H1 (cell line): ENCODE measurements around the gene ELMO3. TPM values are rescaled to one million over a fixed set of nuclear protein-coding genes. Genes with fewer than 3 reads are reported as not detected.

Experiments
- polyA plus RNA-seq, 7 experiments: library from polyadenylated mRNA; depleted of rRNA in 3 of 7; stranded (reverse) in 5 of 7; unstranded in 2 of 7; fragments of >200 nt in 5 of 7; fragments of 200-250 nt in 2 of 7; gene quantifications; 1 replicate in 5 of 7; 2 replicates in 1 of 7; 4 replicates in 1 of 7; pipeline versions ENCODE4 v1.2.1 to v1.2.3, GENCODE V29; 2011 to 2013; ENCODE audit warnings: missing spikeins in 2 of 7, mixed read lengths in 2 of 7
- total RNA-seq: library from RNA; stranded (reverse); fragmentation: NEBNext Ultra II Directional; extraction: Animal tissue kit (Norgen Biotek cat#: 25700); gene quantifications from 2 replicates; pipeline ENCODE4 v1.2.1, GENCODE V29; 2021
- TF ChIP-seq, protein P1 (sequence below): fragments of 300-600 bp; sonication (generic); IDR thresholded peaks from 2 replicates; pipeline ENCODE4 v1.7.1; 2012; ENCODE audit warnings: low read length, moderate library complexity, mild to moderate bottlenecking, inconsistent platforms; ENCODE audit not compliant: insufficient replicate concordance

The ELMO3 gene
- total and polyA plus RNA-seq, 2 of the 8 experiments (the other 6 are each of a cell fraction or from before 2014, with no cell fraction given) = 9.6 to 10.9 TPM

DNA sequence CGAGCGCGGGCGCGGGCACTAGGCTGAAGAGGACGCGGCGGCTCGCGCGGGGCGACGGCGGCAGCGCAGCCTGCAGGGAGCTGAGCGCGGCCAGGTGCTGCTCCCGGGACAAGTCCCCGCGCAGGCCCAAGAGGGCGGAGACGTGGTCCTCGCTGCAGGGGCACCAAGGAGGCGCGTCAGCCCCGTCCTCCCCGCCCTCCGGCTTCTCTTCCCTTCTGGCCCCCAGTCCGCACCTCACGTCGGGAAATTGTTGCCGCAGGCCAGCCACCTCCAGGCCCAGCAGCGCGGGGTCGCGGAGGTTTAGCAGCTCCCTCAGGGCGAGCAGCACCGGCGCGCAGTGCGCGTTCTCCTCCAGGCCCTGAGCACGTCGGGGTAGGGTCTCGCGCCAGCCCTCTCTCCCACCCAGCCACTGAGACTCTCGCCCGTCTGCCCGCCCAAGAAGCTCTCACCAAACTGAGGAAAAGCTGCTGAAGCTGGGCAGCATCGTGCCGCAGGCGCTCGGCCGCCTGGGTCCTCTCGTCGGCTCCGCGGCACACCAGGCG is 14.4 kb upstream of the ELMO3 start (continued):
- TF ChIP-seq, protein P1, sequence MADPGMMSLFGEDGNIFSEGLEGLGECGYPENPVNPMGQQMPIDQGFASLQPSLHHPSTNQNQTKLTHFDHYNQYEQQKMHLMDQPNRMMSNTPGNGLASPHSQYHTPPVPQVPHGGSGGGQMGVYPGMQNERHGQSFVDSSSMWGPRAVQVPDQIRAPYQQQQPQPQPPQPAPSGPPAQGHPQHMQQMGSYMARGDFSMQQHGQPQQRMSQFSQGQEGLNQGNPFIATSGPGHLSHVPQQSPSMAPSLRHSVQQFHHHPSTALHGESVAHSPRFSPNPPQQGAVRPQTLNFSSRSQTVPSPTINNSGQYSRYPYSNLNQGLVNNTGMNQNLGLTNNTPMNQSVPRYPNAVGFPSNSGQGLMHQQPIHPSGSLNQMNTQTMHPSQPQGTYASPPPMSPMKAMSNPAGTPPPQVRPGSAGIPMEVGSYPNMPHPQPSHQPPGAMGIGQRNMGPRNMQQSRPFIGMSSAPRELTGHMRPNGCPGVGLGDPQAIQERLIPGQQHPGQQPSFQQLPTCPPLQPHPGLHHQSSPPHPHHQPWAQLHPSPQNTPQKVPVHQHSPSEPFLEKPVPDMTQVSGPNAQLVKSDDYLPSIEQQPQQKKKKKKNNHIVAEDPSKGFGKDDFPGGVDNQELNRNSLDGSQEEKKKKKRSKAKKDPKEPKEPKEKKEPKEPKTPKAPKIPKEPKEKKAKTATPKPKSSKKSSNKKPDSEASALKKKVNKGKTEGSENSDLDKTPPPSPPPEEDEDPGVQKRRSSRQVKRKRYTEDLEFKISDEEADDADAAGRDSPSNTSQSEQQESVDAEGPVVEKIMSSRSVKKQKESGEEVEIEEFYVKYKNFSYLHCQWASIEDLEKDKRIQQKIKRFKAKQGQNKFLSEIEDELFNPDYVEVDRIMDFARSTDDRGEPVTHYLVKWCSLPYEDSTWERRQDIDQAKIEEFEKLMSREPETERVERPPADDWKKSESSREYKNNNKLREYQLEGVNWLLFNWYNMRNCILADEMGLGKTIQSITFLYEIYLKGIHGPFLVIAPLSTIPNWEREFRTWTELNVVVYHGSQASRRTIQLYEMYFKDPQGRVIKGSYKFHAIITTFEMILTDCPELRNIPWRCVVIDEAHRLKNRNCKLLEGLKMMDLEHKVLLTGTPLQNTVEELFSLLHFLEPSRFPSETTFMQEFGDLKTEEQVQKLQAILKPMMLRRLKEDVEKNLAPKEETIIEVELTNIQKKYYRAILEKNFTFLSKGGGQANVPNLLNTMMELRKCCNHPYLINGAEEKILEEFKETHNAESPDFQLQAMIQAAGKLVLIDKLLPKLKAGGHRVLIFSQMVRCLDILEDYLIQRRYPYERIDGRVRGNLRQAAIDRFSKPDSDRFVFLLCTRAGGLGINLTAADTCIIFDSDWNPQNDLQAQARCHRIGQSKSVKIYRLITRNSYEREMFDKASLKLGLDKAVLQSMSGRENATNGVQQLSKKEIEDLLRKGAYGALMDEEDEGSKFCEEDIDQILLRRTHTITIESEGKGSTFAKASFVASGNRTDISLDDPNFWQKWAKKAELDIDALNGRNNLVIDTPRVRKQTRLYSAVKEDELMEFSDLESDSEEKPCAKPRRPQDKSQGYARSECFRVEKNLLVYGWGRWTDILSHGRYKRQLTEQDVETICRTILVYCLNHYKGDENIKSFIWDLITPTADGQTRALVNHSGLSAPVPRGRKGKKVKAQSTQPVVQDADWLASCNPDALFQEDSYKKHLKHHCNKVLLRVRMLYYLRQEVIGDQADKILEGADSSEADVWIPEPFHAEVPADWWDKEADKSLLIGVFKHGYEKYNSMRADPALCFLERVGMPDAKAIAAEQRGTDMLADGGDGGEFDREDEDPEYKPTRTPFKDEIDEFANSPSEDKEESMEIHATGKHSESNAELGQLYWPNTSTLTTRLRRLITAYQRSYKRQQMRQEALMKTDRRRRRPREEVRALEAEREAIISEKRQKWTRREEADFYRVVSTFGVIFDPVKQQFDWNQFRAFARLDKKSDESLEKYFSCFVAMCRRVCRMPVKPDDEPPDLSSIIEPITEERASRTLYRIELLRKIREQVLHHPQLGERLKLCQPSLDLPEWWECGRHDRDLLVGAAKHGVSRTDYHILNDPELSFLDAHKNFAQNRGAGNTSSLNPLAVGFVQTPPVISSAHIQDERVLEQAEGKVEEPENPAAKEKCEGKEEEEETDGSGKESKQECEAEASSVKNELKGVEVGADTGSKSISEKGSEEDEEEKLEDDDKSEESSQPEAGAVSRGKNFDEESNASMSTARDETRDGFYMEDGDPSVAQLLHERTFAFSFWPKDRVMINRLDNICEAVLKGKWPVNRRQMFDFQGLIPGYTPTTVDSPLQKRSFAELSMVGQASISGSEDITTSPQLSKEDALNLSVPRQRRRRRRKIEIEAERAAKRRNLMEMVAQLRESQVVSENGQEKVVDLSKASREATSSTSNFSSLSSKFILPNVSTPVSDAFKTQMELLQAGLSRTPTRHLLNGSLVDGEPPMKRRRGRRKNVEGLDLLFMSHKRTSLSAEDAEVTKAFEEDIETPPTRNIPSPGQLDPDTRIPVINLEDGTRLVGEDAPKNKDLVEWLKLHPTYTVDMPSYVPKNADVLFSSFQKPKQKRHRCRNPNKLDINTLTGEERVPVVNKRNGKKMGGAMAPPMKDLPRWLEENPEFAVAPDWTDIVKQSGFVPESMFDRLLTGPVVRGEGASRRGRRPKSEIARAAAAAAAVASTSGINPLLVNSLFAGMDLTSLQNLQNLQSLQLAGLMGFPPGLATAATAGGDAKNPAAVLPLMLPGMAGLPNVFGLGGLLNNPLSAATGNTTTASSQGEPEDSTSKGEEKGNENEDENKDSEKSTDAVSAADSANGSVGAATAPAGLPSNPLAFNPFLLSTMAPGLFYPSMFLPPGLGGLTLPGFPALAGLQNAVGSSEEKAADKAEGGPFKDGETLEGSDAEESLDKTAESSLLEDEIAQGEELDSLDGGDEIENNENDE = no peak
